OCI-LY7 (cell line): ENCODE measurements around the gene MAVS.
"Not testable (repeated sequence)": the region's sequence is repeated elsewhere in the genome, so short reads cannot be mapped to it uniquely, and the experiment has no call there.

Experiments
- CTCF ChIP-seq: fragments of 200-600 bp; sonication (generic); conservative IDR thresholded peaks from 2 replicates; pipeline ENCODE4 v1.5.1; 2014; ENCODE audit warnings: mild to moderate bottlenecking, antibody characterized with exemption, low read length, moderate library complexity, mixed read lengths
- EZH2phosphoT487 ChIP-seq: fragments of 200-600 bp; sonication (generic); IDR thresholded peaks from 2 replicates; pipeline ENCODE4 v1.6.1; 2018; ENCODE audit warnings: low read depth, borderline replicate concordance, mild to moderate bottlenecking, mixed run types, antibody characterized with exemption, low read length, moderate library complexity, mixed read lengths

GRCh38 chr20:3840201-3840600 is 6.4 kb upstream of the MAVS start:
- not testable (repeated sequence) for TF ChIP-seq CTCF, EZH2phosphoT487
